NCI-H1105 (cell line): ENCODE measurements around the gene PPP2R3A.
"Not testable (repeated sequence)": the region's sequence is repeated elsewhere in the genome, so short reads cannot be mapped to it uniquely, and the experiment has no call there.

Experiments
- DNase-seq: peaks from one replicate; lab custom pipeline; 2025; lab: John Stamatoyannopoulos, UW

The PPP2R3A gene

GRCh38 chr3:136083641-136084382, 118.3 kb downstream of the PPP2R3A start:
- not testable (repeated sequence) for DNase-seq

- not testable (repeated sequence) for DNase-seq
These were observed 119.5 kb downstream of the PPP2R3A start for GRCh38 chr3:136085067-136085466.

- DNase-seq, result peak; percentile 18
These were observed 128.2 kb downstream of the PPP2R3A start for GRCh38 chr3:136093771-136094170.

- DNase-seq, result no peak
These were observed 139.5 kb downstream of the PPP2R3A start for GRCh38 chr3:136105044-136105443.

DNA sequence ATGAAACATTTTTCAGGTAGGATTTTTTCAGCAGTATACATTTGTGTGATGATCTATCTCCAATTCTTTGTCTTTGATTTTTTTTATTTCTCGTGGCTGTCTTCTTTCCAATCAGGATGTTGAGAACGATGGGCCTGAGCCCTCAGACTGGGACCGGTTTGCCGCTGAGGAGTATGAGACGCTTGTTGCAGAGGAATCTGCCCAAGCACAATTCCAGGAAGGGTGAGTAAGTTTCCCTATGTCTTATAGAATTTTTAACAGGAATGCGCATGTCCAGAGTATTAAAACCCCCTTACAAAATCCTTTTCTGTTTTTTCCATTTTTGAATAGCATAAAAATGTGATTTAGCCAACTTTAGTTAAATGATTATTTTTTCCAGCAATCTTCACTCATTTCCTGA, 140.6 kb downstream of the PPP2R3A start:
- DNase-seq, result no peak

- no peak for DNase-seq
These were observed 144.0 kb downstream of the PPP2R3A start for GRCh38 chr3:136109499-136109898.

GRCh38 chr3:136110481-136110880, 145.0 kb downstream of the PPP2R3A start:
- no peak for DNase-seq

DNA sequence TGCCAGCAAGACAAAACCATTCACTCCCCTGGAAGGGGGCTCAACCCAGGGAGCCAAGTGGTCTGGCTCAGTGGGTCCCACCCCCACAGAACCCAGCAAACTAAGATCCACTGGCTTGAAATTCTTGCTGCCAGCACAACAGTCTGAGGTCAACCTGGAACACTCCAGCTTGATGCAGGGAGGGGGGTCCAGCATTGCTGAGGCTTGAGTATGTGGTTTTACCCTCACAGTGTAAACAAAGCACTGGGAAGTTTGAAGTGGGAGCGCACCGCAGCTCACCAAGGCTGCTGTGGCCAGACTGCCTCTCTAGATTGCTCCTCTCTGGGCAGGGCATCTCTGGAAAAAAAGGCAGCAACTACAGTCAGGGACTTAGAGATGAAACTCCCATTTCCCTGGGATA, 148.9 kb downstream of the PPP2R3A start:
- DNase-seq, result no peak

DNA sequence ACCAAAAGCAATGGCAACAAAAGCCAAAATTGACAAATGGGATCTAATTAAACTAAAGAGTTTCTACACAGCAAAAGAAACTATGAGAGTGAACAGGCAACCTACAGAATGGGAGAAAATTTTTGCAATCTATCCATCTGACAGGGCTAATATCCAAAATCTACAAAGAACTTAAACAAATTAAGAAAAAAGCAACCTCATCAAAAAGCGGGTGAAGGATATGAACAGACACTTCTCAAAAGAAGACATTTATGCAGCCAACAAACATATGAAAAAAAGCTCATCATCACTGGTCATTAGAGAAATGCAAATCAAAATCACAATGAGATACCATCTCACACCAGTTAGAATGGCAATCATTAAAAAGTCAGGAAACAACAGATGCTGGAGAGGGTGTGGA, 153.8 kb downstream of the PPP2R3A start:
- not testable (repeated sequence) for DNase-seq

DNA sequence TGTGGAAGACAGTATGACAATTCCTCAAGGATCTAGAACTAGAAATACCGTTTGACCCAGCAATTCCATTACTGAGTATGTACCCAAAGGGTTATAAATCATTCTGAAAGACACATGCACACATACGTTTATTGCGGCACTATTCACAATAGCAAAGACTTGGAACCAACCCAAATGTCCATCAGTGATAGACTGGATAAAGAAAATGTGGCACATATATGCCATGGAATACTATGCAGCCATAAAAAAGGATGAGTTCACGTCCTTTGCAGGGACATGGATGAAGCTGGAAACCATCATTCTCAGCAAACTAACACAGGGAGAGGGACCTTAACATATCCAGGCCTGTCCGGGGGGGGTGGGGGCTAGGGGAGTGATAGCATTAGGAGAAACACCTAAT, 154.3 kb downstream of the PPP2R3A start:
- DNase-seq, result not testable (repeated sequence)

GRCh38 chr3:136120373-136121348, 155.1 kb downstream of the PPP2R3A start:
- DNase-seq, result no peak

DNA sequence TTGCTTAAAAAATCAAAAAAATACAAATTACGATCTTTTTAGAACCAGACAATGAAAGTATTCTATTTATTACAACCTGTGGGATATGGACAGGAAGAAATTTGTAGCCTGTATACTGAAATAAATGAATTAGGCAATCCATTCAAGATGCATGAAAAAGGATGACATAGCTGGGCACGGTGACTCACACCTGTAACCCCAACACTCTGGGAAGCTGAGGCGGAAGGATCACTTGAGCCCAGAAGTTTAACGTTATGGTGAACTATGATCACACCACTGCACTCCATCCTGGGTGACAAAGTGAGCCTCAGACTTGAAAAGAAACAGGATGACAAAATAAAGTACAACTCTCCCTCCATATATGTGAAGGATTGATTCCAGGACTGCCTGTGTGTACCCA, 156.5 kb downstream of the PPP2R3A start:
- no peak for DNase-seq

GRCh38 chr3:136131647-136132046, 166.1 kb downstream of the PPP2R3A start:
- DNase-seq, result not testable (repeated sequence)

DNA sequence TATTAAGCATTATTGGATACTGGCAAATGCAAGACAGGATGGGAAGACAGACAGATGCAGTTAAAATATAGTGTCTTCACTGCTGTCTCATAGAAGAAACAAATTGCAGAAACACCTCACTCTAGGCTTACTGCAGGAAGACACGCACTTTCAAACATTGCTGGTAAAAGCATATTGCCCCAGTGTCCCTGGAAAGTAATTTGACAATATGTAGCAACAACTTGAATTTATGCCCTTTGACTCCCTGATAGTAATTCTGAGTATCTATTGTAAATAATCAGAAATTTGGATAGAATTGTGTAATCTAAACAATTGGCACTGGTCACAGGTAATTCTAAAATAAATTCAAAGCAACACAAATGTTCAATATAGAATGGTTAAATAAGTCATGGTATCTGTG, 168.6 kb downstream of the PPP2R3A start:
- no peak for DNase-seq

- DNase-seq, result no peak
These were observed 169.7 kb downstream of the PPP2R3A start for GRCh38 chr3:136135039-136135802.

DNA sequence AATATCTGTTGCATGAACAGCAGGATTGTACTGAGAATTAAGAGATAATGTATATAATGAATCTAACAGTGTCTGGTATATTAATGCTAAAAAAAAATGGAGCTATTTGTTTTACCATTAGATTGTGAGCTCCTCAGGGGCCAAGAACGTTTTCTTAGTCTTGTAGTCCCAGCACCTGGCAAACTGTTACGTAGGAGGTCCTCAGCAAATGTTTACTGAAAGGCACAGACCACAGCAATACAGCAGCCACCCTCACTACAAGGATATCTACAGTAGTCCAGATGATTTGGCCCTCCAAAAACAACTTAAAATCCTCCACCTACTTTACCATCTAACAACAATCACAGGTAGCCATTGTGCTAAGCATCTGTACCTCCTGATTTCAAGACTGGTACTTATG, 170.9 kb downstream of the PPP2R3A start:
- no peak for DNase-seq

- DNase-seq, result no peak
These were observed 175.8 kb downstream of the PPP2R3A start for GRCh38 chr3:136141291-136141785.

DNA sequence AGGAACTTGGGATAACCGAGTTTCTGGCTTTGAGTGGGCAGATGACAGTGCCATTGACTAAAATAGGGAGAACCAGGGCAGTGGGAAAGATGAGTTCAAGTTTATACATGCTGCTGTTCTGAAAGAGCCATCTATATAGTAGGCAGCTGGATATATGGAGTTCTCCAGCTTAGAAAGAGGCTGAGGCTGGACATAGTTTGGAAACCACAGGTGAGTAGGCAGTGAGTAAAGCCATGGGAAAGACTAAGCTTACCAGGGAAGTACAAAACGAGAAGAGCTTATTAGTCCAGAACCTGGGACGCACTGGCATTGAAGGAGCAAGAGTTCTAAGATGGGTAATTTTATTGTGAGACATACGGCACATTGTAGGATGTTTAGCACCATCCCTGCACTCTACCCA, 176.4 kb downstream of the PPP2R3A start:
- no peak for DNase-seq

- no peak for DNase-seq
These were observed 177.1 kb downstream of the PPP2R3A start for GRCh38 chr3:136142592-136142991.

GRCh38 chr3:136144397-136144796, 178.9 kb downstream of the PPP2R3A start:
- not testable (repeated sequence) for DNase-seq

DNA sequence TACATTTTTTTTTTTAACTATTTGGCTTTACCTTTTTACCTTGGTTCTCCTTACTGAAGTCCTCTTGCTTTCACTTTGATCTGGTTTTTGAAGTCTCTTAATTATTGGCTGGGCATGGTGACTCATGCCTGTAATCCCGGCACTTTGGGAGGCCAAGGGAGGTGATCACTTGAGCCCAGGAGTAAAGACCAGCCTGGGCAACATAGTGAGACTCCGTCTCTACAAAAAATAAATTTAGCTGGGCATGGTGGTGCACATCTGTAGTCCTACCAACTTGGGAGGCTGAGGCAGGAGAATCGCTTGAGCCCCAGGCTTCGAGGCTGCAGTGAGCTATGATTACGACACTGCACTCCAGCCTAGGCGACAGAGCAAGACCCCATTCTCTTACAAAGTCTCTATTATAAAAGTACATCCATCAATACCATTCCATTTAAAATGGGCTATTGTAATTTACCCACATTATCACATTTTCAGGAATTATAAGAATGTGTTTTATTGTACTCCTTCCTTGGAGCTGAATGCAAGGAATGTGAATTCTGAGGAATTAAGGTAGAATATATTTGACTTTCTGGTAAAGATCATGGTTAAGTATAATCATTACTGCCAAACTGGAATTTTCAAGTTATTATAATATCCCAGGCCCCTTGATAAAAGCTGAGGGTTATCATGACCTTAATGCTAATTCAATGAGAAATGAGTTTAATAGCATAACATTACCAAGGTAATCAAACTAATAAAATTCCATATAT, 181.6 kb downstream of the PPP2R3A start:
- DNase-seq, result no peak
